Activated CD4-positive, alpha-beta T cell treated with anti-CD3 and anti-CD28 coated beads for 1 hour (primary cell): ENCODE data around the gene CAMKK2.
"Not testable (repeated sequence)": the region's sequence is repeated elsewhere in the genome, so short reads cannot be mapped to it uniquely, and the experiment has no call there.

Experiments
- DNase-seq: peaks from one replicate; pipeline ENCODE4 v3.0.0-alpha.2; 2020

CAMKK2 gene

DNA sequence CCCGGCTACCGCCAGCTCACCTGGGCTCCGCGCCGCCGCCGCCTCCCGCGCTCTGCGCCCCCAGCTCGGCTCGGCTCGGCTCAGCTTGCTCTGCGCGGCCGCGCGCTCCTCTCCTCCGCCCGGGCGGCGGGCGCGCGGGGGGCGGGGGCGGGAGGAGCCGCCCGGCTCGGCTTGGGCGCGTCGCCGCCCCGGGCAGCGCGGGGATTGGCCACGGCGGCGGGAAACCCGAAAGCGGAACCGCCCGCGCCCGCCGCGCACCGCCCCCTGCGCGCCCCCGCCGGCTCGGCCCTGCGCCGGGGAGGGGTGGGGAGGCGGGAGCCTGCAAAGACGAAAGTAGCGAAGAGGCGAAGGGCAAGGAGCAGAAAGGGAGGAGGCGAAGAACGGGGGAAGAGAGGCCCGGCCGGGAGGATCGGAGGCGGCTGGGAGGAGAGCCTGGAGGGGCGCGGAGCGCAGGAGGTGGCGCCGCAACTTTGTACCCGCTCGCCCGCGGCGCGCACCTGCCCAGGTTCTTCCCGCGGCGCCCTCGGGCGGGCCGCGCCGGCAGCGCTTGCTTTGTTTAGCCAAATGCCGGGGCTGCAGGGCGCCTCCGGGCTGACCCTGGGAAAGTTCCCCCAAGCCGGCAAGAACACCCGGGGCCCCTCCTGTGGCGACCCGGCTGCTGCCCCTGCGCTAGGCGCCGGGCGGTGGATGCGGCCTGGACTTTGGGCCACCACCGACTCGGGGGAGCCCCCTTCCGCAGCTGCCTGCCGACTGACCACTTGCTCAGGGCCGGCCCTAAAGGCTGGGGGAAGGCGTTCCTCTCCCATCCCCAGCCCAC lies at the start of gene CAMKK2:
Gene CAMKK2, minus strand, starts transcription at position 92 of the 817 bp plus-strand sequence. CDS start 22,183 bp downstream, outside the sequence.
- peak; percentile 83 for DNase-seq

DNA sequence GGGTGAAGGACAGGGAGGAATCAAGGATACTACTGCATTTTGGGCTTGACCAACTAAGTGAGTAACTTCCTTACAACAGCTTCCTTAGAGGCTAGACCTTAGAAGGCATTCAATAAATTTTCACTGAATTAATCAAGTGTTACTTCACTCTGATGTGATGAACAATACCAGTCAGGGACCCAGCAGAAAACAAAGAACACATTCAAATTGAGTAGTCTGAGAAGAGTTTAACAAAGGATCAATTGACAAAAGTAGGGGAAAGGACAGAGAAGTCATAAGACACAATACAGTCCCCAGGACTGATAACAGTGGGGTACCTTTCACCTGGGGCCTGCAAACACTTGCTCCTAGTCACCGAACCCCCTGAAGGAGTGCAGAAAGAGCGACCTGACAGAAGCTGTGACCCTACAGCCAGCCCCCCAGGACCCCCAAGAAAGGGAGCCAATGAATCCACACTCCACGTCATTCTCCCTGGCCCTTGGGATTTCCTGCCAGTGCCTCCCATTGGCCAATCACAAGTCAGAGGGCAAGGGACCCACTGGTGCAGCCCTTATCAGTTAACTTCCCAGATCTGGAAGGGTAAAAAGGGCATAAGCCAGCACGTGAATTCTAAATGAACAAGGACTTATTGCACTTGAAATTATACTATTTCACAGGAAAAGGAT lies 48.8 kb upstream of the CAMKK2 start:
- no peak for DNase-seq

DNA sequence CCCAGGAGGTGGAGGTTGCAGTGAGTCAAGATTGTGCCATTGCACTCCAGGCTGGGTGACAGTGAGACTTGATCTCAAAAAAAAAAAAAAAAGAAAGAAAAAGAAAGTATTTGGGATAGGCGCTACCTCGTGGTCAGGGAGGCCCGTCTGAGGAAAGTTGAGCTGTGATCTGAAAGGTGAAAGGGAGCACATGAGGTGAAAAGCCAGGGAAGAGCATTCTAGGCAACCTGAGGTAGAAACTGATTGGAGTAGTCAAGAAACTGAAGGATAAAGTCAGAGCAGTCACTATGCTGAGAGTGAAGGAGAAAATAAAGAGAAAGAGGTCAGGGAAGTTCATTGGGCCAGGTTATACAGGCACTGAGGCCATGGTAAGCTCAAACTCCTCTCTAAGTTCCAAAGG lies 48.0 kb upstream of the CAMKK2 start:
- no peak for DNase-seq

DNA sequence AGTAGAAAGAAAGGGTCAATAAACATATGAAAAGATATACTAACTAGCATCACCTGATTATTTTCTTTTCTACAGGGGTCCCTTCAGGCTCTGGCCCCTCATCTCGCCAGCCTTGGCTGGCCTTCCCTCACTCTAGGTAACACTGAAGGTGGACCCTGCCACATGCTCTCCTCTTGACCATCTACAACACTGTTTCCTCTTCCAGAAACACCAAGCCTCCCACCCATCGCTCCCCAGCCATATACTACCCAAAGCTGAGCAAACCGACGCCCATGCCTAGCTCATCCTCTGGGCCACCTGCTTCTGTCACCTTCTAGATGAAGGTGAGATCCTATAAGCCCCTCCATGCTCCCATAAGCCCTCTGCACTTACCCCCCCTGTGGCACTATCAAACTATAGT lies 40.9 kb upstream of the CAMKK2 start:
- DNase-seq, result no peak

DNA sequence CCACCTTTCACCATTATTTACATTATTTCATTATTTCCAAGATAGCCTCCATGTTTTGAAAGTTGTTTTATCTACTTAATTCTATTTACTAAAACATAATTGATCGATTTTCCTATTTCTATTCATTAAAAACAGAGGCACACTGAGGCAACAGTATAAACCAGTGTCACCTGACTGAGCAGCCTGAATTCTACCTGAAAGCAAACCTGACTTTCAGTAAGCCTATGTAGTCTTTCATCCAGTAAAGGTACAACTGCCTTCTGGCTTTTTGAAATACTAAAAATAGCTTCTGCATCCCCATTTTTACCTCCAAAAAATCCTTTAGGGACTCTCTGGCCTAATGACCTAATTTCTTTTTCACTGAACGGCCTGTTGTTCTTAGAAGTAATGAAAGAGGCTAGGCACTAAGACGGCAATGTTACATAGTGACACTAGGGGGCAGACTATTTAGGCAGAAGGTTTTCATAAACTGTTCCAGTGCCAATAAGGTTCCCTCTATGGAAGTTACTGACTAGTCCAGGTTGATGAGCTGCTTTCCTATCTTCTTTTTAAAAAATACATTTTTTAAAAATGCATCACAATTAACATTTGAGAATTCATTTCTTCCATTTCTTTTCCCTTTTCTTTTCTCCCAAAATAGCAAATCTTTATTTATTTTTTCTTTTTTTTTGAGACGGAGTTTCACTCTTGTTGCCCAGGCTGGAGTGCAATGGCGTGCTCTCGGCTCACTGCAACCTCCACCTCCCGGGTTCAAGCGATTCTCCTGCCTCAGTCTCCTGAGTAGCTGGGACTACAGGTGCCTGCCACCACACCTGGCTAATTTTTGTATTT lies 38.2 kb upstream of the CAMKK2 start:
- DNase-seq, result no peak

DNA sequence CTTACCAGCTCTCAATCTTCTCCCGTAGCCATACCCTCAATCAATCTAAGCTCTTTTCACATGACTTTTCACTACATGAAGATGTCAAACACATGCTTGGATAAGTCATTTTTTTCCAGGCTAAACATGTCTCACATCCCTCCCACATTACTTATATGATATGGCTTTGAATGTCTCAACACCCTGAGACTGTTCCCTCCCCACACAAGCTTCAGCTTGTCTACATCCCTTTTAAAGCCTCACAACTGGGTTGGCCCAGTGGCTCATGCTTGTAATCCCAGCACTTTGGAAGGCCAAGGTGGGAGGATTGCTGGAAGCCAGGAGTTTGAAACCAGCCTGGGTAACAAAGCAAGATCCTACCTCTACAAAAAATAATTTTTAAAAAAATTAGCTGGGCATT lies 37.2 kb upstream of the CAMKK2 start:
- no peak for DNase-seq

DNA sequence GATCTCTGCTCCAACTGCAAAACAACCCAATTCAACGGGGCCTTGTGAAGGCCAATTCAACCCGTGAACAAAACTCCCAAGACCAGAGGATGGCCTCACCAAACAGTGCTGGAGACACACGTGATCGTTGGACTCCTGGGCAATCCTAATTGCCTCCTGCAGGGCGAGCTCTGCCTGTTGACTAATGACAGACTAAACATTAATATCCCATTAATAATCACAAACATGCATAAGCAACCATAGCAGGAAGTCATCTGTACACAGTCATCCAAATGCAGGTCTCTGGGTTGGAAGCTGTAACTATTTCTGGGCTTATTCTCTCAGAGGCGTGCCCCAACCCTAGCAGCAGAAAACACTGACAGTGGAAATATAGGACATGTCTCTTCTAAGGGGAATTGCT lies 34.7 kb upstream of the CAMKK2 start:
- DNase-seq, result no peak

DNA sequence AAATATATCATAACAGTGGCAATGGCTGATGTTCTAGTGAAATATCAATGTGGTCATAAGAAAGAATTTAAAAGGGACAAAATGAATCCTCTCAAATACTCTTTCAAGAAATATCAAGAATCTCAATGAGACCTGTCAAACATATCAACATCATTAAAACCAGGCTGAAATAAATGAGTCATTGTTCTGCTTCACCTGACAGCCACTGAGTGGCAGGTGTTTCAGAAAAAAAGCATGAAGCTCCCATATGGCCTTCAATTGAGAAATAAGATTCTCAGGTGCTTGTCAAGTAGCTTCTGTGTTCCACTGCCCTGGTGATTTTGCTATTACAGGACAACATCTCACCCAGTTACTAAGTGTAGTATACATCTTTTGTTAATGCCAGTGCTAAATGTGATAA lies 34.2 kb upstream of the CAMKK2 start:
- DNase-seq, result no peak

DNA sequence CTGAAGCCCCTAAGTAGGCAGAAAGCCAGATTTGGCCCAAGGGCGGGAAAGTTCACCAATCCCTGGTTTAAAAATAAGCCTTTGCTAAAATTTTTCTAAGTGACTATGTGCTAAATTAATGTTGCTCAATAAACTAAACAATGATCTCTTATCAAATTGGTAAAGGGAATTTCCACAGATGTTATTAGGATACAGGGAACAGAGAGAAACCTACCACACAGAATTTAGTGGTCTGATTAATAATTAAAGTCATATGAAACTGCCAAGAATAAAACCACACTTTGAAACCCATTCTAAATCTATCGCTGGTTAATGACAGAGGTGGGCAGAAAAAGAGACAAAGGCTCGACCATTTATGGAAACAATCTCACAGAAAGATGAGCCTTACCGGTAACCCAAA lies 33.7 kb upstream of the CAMKK2 start:
- no peak for DNase-seq

DNA sequence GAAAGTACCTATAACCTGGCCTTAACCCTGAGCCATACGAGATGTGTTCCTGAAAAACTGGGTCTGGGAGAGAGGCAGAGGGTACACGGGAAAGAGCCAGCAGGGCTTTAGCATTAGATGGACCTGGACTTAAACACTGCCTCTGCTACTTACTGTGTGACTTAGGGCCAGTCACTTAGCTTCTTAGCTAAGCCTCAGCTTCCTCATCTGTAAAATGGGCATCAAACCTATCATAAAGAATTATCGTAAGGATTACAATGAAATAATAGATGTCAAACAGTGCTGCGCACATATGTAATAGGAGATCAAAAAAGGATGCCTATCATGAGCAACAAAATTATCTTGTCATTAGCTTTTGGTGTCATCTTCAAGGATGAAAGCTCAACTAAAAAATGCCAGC lies 32.1 kb upstream of the CAMKK2 start:
- DNase-seq, result no peak

DNA sequence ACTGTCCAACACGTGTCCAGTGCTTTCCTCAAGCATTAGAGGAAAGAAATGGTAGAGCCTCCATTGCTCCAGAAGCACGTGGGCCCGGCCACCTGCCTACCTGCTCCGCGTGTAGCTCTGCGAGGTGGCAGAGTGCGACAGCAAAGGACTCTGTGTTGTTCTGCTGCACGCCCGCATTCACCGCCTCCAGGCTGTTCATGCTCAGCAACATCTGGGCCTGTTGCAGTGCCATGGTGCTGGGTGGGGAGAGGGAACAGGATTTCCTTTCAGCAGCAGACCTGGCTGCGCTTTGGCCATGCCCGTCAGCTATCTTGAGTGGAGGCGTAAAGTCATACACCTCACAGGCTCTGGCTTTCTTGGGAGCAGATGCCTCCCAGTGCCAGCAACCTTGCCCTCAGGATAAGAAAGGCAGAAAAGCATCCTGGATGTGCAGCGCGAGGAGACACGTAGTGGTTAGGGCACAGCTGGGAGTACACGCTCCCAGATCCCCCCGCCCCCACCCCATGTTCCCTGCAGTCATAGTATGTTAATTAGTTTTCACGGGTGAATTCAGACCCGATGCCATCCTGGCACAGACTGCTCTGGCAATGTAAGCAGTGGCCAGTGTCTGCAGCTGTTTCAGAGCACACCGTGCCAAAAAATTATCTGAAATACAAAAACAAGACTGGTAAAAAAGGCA lies 30.6 kb upstream of the CAMKK2 start:
- no peak for DNase-seq

DNA sequence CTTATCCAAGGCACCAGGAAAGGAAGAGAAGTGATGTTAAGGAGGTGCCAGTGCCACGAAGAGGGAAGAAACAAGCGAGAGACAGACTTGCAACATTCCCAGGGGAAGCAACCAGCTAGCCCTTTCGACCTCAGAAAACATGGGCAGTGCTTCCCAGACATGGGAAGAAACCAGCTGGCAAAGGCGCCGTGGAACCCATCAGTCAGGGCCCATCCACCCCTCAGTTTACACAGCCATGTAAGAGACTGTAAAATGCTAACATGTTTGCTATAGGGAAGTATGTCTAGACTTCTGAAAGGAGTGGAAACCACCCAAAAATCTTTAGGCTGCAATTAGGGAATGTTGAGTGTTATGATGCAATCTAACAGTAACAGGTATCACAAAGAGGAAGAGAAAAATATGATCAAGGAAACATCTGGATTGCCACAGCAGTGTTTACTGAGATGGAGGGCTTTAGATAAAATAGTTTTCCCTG lies 29.4 kb upstream of the CAMKK2 start:
- DNase-seq, result no peak

DNA sequence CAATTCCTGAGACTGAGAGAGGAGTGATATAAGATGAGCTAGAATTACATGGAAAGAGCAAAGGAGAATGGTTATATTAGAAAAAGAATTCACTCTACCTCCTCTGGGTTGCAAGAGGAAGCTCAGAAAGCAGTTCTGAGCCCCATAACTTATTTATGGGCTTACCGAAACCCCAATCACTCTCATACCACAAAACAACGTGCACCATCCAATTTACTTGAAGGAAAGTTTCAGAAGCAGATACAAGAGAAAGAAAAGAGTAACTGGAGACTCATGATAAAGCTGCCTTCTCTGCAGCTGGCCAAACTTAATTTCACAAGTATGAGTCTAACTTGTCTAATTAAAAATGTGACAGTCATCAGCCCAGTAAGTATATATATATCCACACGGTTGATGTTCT lies 27.4 kb upstream of the CAMKK2 start:
- no peak for DNase-seq

DNA sequence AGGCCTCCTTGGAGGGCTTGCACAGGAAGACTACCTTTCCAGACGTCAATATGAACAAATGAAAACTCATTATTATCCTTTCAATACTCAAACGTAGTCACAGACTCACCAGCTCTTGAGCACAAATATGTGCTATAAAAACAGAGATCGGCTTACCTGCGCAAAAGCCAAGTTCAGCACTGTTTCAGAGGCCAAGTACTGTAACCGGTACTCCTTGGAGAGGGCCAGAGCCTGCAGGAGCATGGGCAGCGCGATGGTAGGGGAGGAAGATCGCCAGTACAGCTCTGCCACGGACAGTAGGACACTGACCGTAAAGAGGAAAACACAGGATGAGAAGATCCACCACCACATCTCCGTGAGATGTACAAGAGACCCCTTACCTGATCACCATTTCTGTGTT lies 21.6 kb upstream of the CAMKK2 start:
- no peak for DNase-seq

DNA sequence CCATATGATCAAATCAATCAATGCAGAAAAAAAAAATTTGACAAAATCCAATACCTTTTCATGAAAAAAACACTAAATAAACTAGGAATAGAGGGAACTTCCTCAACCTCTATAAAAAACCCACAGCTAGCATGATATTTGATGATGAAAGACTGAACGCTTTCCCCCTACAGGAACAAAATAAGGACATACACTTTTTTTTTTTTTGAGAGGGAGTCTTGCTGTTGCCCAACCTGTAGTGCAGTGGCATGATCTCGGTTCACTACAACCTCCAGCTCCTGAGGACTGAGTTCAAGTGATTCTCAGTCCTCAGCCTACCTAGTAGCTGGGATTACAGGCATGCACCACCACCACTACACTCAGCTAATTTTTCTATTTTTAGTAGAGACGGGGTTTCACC lies 17.9 kb upstream of the CAMKK2 start:
- DNase-seq, result no peak

DNA sequence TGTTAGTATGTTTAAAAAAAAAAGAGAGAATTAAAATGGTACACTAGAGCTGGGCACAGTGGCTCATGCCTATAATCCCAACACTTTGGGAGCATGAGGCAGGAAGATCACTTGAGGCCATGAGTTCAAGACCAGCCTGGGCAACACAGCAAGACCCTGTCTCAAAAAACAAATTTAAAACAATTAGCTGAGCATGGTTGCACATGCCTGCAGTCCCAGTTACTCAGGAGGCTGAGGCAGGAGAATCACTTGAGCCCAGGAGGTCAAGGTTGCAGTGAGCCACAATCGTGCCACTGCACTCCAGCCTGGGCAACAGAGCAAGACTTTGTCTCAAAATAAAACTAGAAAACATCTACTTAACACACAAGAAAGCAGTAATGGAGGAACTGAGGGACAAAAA lies 13.7 kb upstream of the CAMKK2 start:
- DNase-seq, result not testable (repeated sequence)

DNA sequence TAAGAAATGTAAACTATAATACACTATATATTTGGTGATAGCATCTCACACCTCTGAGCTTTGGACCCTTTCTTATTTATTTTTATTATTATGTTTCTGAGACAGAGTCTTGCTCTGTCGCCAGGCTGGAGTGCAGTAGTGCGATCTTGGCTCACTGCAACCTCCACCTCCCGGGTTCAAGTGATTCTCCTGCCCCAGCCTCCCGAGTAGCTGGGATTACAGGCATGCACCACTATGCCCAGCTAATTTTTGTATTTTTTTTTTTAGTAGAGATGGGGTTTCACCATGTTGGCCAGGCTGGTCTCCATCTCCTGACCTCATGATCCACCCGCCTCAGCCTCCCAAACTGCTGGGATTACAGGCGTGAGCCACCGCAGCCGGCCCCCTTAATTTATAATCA lies 10.9 kb upstream of the CAMKK2 start:
- not testable (repeated sequence) for DNase-seq

DNA sequence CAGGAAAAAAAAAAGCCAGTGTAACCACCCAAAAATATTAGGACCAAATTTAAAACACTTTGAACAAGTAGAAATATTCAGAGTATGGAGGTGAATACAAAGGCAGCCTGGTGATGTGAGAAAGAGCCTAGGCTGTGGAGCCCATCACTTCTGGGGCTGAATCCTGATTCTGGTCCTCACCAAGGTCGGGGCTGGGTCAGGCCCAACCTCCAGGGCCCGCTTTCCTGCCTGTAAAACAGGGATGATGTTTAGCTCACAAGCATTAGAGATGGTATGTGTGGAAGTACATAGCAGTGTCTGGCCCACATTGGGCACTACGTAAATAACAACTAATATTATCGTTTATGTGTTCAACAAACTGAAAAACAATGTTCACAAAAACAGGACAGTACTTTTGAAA lies 7.8 kb upstream of the CAMKK2 start:
- no peak for DNase-seq

DNA sequence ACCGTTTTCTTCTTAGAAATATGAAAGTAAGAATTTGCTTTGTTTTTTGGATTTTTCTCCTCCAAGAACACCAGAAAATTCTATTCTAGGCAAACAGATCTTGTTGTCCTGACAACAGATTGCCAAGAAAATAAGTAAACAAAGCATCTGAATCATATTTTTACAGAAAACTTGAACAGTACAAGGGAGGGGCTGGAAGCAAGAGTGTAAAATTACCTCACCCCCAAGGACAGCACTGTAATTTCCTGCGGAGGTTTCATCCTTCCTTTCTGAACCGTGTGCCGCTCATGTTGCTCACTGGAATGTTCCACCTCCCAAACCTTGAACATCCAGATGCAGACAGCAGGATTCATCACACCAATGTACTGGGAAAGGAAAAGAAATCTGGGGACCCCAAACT lies 5.4 kb upstream of the CAMKK2 start:
- no peak for DNase-seq

DNA sequence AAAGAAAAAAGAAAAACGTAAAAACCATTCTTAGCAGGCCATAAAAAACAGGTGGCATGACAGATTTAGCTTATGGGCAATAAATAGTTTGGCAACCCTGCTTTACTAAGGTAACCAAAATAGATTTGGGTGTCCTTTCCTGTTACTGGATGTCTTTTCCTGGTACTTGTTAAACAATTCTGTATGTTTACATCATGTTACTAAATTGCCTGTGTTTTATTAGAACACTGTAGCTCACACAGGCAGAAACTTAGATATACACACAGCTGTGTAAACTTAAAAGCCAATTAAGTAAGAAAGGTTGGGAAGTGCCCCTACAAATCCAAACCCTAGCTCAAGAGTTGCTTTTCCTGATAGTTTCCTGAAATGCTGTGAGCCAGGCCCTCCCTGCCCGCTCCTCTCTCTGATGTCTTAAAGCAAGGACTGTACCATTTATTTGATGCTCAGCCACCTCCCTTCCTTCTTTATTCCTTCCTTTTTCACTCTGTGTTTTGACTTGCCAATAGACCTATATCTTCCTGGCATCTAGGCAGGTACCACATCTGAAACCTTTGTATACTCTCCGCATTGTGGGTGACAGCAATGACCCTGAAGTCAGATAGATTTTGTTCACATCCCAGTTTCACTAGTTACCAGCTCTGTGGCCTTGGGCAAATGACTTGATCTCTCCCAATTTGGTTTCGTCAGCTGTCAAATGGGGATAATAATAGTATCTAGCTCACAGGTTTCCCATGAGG lies 3.7 kb upstream of the CAMKK2 start:
- DNase-seq, result no peak

DNA sequence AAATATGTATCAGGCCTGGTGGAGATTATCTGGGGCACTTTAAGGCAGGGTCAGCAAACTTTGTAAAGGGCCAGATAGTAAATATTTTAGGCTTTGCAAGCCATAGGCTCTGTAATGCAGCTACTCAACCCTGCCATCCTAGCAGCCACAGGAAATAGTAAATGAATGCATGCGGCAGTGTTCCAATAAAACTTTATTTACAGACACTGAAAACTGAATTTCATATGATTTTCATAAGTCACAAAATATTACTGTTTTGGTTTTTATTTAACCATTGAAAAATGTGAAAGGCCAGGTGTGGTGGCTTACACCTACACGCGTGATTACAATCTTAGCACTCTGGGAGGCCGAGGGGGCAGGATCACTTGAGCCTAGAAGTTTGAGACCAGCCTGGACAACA lies 3.2 kb upstream of the CAMKK2 start:
- DNase-seq, result no peak

DNA sequence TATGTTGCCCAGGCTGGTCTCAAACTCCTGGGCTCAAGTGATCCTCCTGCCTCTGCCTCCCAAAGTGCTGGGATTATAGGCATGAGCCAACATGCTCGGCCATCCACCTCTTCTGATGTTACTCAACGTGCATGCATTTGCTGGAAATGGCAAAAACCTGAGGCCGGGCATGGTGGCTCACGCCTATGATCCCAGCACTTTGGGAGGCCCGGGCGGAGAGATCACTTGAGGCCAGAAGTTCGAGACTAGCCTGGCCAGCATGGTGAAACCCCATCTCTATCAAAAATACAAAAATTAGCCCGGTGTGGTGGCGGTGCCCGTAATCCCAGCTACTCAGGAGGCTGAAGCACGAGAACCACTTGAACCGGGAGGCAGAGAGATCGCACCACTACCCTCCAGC lies 1.9 kb upstream of the CAMKK2 start:
- DNase-seq, result not testable (repeated sequence)
